Spleen (tissue), 7 donors: ENCODE results near the gene VWA2.

Experiments
- POLR2A ChIP-seq, 3 donors: fragments of 450-650 bp; IDR thresholded peaks; one replicate each; pipeline ENCODE4 v1.5.1; 2017; ENCODE audit warnings: antibody characterized with exemption in 3 of 3, mild to moderate bottlenecking in 1 of 3
- TF ChIP-seq, protein P1 (sequence below), 11 experiments: fragments of 200-600 bp in 7 of 11; fragments of 450-650 bp in 4 of 11; sonication (generic) in 4 of 11; IDR thresholded peaks in 8 of 11; conservative IDR thresholded peaks in 3 of 11; 1 replicate in 7 of 11; 2 replicates in 4 of 11; pipeline versions ENCODE4 v1.4.0 to v1.8.0; 2016 to 2021; ENCODE audit warnings: antibody characterized with exemption in 11 of 11, inconsistent platforms in 4 of 11, mild to moderate bottlenecking in 1 of 11
- donor health status: DM: no; HTN: no; CAD: no; lungs with moderate emphysema.
- donor health status: DM: no; HTN: no; CAD: no.
- donor health status: DM: no; HTN: no; CAD: no.

GRCh38 chr10:114294549-114294948 is 55.5 kb downstream of the VWA2 start:
- TF ChIP-seq, protein P1, sequence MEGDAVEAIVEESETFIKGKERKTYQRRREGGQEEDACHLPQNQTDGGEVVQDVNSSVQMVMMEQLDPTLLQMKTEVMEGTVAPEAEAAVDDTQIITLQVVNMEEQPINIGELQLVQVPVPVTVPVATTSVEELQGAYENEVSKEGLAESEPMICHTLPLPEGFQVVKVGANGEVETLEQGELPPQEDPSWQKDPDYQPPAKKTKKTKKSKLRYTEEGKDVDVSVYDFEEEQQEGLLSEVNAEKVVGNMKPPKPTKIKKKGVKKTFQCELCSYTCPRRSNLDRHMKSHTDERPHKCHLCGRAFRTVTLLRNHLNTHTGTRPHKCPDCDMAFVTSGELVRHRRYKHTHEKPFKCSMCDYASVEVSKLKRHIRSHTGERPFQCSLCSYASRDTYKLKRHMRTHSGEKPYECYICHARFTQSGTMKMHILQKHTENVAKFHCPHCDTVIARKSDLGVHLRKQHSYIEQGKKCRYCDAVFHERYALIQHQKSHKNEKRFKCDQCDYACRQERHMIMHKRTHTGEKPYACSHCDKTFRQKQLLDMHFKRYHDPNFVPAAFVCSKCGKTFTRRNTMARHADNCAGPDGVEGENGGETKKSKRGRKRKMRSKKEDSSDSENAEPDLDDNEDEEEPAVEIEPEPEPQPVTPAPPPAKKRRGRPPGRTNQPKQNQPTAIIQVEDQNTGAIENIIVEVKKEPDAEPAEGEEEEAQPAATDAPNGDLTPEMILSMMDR (IDR thresholded peaks at IDR 0.05 in 8 of 11, conservative IDR thresholded peaks at IDR 0.05 in 3 of 11): no peak
- no peak for TF ChIP-seq POLR2A (IDR thresholded peaks at IDR 0.05)
